ENCODE results near the gene STRBP. TPM values are rescaled to one million over a fixed set of nuclear protein-coding genes. Genes with fewer than 3 reads are reported as not detected.

Gene STRBP
- total RNA-seq, 1 experiment from 2014 or later, result 96.3 TPM

DNA sequence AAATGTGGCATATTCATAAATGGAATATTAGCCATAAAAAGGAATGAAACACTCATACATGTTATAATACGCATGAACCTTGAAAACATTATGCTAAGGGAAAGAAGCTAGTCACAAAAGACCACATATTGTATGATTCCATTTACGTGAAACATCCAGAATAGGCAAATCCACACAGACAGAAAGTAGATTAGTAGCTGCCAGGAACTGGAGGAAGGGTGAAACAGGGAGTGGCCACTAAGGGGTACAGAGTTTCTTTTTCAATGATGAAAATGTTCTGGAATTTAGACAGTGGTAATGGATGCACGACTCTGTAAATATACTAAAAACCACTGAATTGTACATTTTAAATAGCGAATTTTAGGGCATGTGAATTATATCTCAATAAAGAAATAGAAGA is 39.4 kb downstream of the STRBP start:
- ATAC-seq (no peak), DNase-seq (ENCODE audit: low spot score) (no peak)
- peaks cover 41% of the 10 kb centered on the region for H3K4me1 Mint-ChIP-seq
- CTCF ChIA-PET, result no interaction called here
- H3K4me3 Mint-ChIP-seq, result no peak overlapping the region
- TF ChIP-seq, protein P1, sequence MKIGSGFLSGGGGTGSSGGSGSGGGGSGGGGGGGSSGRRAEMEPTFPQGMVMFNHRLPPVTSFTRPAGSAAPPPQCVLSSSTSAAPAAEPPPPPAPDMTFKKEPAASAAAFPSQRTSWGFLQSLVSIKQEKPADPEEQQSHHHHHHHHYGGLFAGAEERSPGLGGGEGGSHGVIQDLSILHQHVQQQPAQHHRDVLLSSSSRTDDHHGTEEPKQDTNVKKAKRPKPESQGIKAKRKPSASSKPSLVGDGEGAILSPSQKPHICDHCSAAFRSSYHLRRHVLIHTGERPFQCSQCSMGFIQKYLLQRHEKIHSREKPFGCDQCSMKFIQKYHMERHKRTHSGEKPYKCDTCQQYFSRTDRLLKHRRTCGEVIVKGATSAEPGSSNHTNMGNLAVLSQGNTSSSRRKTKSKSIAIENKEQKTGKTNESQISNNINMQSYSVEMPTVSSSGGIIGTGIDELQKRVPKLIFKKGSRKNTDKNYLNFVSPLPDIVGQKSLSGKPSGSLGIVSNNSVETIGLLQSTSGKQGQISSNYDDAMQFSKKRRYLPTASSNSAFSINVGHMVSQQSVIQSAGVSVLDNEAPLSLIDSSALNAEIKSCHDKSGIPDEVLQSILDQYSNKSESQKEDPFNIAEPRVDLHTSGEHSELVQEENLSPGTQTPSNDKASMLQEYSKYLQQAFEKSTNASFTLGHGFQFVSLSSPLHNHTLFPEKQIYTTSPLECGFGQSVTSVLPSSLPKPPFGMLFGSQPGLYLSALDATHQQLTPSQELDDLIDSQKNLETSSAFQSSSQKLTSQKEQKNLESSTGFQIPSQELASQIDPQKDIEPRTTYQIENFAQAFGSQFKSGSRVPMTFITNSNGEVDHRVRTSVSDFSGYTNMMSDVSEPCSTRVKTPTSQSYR (CRISPR knock-in tag; IDR thresholded peaks at IDR 0.05), result no peak
- TF ChIP-seq ETV6 (CRISPR knock-in tag; IDR thresholded peaks at IDR 0.05), result no peak
- TF ChIP-seq FOXK1 (CRISPR knock-in tag; IDR thresholded peaks at IDR 0.05), result no peak
- TF ChIP-seq NR1H2 (CRISPR knock-in tag; IDR thresholded peaks at IDR 0.05), result no peak
- TF ChIP-seq KAT7 (CRISPR knock-in tag; IDR thresholded peaks at IDR 0.05; ENCODE audit: borderline replicate concordance), result no peak
- TF ChIP-seq NR3C1 (CRISPR knock-in tag; conservative IDR thresholded peaks at IDR 0.05; ENCODE audit: low read depth), result no peak
- TF ChIP-seq, protein P2, sequence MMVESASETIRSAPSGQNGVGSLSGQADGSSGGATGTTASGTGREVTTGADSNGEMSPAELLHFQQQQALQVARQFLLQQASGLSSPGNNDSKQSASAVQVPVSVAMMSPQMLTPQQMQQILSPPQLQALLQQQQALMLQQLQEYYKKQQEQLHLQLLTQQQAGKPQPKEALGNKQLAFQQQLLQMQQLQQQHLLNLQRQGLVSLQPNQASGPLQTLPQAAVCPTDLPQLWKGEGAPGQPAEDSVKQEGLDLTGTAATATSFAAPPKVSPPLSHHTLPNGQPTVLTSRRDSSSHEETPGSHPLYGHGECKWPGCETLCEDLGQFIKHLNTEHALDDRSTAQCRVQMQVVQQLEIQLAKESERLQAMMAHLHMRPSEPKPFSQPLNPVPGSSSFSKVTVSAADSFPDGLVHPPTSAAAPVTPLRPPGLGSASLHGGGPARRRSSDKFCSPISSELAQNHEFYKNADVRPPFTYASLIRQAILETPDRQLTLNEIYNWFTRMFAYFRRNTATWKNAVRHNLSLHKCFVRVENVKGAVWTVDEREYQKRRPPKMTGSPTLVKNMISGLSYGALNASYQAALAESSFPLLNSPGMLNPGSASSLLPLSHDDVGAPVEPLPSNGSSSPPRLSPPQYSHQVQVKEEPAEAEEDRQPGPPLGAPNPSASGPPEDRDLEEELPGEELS (CRISPR knock-in tag; IDR thresholded peaks at IDR 0.05), result no peak
- TF ChIP-seq SP1 (CRISPR knock-in tag; conservative IDR thresholded peaks at IDR 0.05), result no peak
- TF ChIP-seq ESRRA (CRISPR knock-in tag; IDR thresholded peaks at IDR 0.05; ENCODE audit: borderline replicate concordance), result no peak
- no peak for TF ChIP-seq SMAD4 (CRISPR knock-in tag; IDR thresholded peaks at IDR 0.05)
- TF ChIP-seq TEAD1 (CRISPR knock-in tag; IDR thresholded peaks at IDR 0.05), result no peak
- TF ChIP-seq, protein P3, sequence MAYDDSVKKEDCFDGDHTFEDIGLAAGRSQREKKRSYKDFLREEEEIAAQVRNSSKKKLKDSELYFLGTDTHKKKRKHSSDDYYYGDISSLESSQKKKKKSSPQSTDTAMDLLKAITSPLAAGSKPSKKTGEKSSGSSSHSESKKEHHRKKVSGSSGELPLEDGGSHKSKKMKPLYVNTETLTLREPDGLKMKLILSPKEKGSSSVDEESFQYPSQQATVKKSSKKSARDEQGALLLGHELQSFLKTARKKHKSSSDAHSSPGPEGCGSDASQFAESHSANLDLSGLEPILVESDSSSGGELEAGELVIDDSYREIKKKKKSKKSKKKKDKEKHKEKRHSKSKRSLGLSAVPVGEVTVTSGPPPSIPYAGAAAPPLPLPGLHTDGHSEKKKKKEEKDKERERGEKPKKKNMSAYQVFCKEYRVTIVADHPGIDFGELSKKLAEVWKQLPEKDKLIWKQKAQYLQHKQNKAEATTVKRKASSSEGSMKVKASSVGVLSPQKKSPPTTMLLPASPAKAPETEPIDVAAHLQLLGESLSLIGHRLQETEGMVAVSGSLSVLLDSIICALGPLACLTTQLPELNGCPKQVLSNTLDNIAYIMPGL (CRISPR knock-in tag; IDR thresholded peaks at IDR 0.05), result no peak
- no peak for TF ChIP-seq JAZF1 (CRISPR knock-in tag; IDR thresholded peaks at IDR 0.05)
- TF ChIP-seq RORB (CRISPR knock-in tag; IDR thresholded peaks at IDR 0.05), result no peak
- POLR2A ChIA-PET, result no interaction called here
- no peaks in the 10 kb centered on the region for H3K36me3 Mint-ChIP-seq
- H3K27me3 Mint-ChIP-seq (ENCODE audit: low read depth), result no peaks in the 10 kb centered on the region
- no peaks in the 10 kb centered on the region for H3K9me3 Mint-ChIP-seq
- H3K27ac Mint-ChIP-seq, result no peak overlapping the region

DNA sequence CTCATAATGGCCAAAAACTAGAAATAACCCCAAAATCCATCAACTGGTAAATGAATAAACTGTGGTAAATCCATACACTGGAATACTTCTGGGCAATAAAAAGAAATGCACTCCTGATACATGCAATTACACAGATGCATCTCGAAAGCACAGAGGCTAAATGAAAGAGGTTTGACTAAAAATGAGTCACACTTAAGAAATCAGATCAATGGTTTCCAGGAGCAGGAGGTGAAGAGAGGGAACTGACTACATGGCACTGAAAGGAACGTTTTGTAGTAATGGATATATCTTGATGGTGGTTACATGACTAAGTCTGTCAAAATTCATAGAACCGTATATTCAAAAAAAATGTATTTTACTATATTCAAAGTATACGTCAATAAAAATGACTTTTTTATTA is 42.4 kb downstream of the STRBP start:
- POLR2A ChIA-PET, result no interaction called here
- CTCF ChIA-PET, result interaction anchor here (0.5 to 1.7 kb wide), 14 partner anchors 9 to 409 kb away, joined by 3 to 16 read pairs (median 5); no protein-coding TSS in a partner anchor
- Mint-ChIP-seq H3K4me1 (peaks cover 32% of the 10 kb centered on the region), H3K36me3 (no peaks in the 10 kb centered on the region), H3K27ac (peak overlapping the region; percentile 55; the same call in 1 of the 2 replicates), H3K27me3 (ENCODE audit: low read depth) (no peaks in the 10 kb centered on the region), H3K9me3 (no peaks in the 10 kb centered on the region), H3K4me3 (no peak overlapping the region)
- no peak for DNase-seq (ENCODE audit: low spot score)
- TF ChIP-seq FOXJ3 (CRISPR knock-in tag; IDR thresholded peaks at IDR 0.05; ENCODE audit: borderline replicate concordance) (no peak), ZNF138 (CRISPR knock-in tag; conservative IDR thresholded peaks at IDR 0.05) (no peak), IRF2 (CRISPR knock-in tag; IDR thresholded peaks at IDR 0.05; ENCODE audit: borderline replicate concordance, low read depth) (no peak)
- TF ChIP-seq, protein P4, sequence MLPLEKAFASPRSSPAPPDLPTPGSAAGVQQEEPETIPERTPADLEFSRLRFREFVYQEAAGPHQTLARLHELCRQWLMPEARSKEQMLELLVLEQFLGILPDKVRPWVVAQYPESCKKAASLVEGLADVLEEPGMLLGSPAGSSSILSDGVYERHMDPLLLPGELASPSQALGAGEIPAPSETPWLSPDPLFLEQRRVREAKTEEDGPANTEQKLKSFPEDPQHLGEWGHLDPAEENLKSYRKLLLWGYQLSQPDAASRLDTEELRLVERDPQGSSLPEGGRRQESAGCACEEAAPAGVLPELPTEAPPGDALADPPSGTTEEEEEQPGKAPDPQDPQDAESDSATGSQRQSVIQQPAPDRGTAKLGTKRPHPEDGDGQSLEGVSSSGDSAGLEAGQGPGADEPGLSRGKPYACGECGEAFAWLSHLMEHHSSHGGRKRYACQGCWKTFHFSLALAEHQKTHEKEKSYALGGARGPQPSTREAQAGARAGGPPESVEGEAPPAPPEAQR (CRISPR knock-in tag; IDR thresholded peaks at IDR 0.05), result no peak
- TF ChIP-seq, protein P5, sequence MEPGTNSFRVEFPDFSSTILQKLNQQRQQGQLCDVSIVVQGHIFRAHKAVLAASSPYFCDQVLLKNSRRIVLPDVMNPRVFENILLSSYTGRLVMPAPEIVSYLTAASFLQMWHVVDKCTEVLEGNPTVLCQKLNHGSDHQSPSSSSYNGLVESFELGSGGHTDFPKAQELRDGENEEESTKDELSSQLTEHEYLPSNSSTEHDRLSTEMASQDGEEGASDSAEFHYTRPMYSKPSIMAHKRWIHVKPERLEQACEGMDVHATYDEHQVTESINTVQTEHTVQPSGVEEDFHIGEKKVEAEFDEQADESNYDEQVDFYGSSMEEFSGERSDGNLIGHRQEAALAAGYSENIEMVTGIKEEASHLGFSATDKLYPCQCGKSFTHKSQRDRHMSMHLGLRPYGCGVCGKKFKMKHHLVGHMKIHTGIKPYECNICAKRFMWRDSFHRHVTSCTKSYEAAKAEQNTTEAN (CRISPR knock-in tag; IDR thresholded peaks at IDR 0.05), result no peak
- ATAC-seq, result no peak
